UCSD-AML1 (cell line): ENCODE results near the gene CSNK1G3.
"Not testable (repeated sequence)": the region's sequence is repeated elsewhere in the genome, so short reads cannot be mapped to it uniquely, and the experiment has no call there.

Experiments used
- DNase-seq: peaks from one replicate; lab custom pipeline; 2025; ENCODE audit not compliant: unreplicated experiment; lab: John Stamatoyannopoulos, UW

Gene CSNK1G3

DNA sequence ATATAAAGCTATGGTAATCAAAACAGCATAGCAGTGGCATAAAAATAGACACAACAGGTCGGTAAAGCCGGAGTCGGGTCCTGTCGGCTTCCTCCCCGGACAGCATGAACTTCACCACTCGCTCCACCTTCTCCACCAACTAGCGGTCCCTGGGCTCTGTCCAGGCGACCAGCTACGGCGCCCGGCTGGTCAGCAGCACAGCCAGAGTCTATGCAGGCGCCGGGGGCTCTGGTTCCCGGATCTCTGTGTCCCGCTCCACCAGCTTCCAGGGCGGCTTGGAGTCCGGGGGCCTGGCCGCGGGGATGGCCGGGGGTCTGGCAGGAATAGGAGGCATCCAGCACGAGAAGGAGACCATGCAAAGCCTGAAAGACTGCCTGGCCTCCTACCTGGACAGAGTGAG lies 124.0 kb downstream of the CSNK1G3 start:
- DNase-seq: no peak

DNA sequence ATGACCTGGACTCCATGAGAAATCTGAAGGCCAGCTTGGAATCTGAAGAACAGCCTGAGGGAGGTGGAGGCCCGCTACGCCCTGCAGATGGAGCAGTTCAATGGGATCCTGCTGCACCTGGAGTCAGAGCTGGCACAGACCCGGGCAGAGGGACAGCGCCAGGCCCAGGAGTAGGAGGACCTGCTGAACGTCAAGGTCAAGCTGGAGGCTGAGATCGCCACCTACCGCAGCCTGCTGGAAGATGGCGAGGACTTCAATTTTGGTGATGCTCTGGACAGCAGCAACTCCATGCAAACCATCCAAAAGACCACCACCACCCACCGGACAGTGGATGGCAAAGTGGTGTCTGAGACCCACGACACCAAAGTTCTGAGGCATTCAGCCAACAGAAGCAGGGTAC lies 125.1 kb downstream of the CSNK1G3 start:
- DNase-seq: not testable (repeated sequence)

DNA sequence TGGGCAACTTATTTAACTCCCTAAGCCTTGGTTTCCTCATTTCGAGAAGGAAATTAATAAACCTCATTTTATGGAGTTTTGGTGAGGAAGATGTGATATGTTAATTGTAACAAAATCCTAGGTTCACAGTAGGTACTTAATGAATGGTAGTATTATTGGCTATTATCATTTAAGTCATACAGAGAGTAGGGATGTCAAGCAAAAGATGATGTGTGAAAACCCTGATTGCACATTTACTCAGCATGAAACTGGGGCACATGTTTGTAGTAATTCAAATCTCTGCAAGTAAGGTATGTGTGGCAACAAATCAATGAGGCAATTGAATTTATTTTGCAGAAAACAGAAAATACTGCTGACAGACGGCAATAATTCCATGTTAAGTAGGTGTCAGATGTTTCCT lies 127.3 kb downstream of the CSNK1G3 start:
- DNase-seq: no peak

DNA sequence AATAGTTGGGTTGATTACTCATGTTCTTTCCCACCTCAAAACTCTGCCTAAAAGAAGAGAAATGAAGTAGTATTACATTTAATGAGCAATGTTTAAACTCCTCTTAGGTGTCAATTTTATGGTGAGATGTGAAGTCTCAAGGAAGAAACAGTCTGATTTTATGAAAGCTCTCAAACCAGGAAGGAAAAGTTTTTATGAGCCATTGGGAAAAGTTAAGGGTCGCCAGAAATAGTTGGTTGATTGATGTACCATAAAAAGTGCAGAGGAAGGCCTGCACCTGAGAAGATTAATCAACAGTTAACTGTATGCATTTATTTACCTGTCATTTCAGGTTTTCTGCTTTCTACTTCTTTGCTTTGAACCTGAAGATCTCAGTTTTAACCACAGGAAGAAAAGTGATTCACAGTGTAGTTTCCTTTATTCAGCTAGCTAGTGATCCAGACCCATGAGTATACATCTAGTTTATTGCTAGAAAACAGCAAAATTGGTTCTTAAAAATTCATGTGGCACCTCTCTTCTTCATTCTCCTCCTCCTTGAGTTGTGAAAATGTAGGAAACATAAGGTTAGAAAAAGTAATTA lies 133.1 kb downstream of the CSNK1G3 start:
- DNase-seq: no peak

DNA sequence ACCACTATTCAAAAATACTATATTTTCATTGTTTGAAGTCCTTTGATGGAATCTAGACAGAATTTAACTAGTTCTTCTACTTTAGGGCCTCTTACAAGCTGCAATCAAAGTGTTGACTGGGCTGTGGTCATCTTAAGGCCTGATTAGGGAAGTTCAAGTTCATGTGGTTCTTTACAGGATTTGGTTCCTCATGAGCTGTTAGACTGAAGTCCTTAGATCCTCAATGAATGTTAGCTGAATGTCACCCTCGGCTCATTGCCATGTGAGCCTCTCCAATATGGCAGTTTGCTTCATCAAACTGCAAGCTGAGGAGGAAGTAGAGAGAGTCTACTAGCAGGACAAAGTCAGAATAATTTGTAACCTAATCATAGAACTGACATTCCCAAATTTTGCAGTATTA lies 135.1 kb downstream of the CSNK1G3 start:
- DNase-seq: no peak

DNA sequence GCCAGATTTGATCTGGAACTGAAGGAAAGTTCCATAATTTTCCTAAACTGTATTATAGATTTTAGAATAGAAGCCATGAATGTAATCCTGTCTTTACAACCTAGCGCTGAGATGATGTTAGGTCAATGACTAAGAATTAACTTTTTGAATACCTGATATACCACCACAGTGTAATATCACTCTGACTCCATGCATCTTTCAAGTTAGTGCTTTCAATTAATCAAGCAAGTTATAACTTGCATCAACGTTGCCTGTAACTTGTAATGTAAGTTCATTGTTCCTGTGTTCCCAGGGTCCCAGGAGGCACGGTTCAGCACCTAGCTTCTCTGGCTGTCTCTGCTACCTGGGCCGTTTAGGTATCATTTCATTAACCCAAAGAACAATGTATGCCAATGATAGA lies 139.3 kb downstream of the CSNK1G3 start:
- no peak for DNase-seq

DNA sequence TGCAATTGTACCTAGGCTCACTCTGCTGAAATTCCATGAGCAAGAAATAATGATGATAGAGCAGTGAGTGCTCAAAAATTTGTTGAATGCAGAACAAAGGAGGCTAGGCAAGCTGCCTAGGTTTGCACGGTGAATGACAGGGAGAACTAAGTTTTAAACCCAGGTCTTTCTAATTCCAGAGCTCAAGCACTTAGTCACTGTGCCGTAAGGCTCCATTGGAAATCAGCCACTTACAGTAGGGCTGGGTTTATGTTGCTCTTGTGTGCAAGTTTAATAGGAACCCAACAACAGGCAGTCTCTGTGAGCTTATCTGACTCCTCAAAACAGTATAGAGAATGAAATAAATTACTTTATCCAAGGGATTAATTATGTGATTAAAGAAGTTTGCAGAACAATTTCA lies 147.0 kb downstream of the CSNK1G3 start:
- DNase-seq: no peak

DNA sequence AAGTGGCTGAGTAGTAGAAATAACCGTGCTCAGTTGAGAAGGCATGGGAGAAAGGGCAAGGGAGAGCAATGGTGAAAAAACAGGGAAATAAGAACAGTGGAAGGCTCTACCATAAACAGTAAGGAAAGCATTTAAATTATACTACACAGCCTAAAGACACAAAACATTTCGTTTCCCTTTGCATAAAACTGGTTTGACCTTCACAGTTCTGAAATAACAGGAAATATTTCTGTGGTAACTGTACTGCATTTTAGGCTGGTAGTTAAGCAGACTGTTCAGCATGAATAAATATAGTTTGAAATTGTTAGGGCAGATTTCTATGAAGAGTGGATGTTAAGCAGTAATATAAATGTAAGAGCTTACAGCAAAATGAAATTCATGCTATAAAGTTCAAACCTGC lies 147.5 kb downstream of the CSNK1G3 start:
- DNase-seq: no peak

DNA sequence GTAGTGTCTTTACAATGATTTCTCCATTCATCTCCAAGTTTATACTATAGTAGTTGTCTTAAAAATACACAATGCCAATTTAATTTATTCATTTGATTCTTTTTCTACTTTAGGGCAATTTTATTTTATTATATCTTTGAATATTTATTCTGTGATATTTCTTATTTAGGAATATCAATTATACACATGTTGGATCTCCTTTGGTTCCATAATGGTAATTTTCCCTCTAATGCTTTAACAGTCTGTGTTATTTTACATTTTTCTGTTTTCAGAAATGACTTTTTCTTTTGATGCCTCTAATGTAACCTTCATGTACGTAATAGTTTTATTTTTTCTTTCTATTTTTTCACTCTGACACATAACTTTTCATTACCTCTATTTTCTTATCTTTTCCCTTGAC lies 153.0 kb downstream of the CSNK1G3 start:
- no peak for DNase-seq

DNA sequence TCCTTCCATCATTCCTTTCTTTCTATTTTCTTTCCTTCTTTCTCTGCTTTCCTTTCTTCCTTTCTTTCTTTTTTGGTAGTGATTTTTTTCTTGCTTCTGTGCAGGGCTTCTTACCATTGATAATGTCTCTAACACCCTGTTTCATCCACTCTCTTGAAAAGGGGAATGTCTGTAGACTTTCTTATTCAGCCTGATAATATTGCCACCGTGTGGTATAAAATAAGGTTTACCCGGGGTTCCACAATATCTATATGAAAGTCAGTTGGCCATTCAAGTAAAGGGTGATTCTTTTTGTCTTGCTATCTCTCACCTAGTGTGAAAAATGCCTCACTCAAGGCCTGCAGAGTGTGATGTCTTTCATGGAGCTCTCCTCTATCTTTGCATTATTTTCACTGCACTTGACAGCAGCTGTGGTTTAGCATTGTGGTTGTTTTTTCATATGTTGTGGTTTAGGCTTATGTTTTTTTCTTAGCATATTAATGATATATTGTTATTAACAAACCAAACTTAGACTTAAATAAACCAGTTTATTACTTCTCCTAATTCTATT lies 153.9 kb downstream of the CSNK1G3 start:
- DNase-seq: no peak
